HG03558 (cell line): ENCODE data around the gene POMGNT2.
"Not testable (repeated sequence)": the region's sequence is repeated elsewhere in the genome, so short reads cannot be mapped to it uniquely, and the experiment has no call there.

Source experiments
- ATAC-seq: cut with Tn5 transposase; IDR thresholded peaks from one replicate; pipeline ENCODE4 v1.9.1; 2021; ENCODE audit warnings: moderate number of reproducible peaks; ENCODE audit not compliant: unreplicated experiment; ENCODE audit errors: extremely low read depth

POMGNT2 gene

DNA sequence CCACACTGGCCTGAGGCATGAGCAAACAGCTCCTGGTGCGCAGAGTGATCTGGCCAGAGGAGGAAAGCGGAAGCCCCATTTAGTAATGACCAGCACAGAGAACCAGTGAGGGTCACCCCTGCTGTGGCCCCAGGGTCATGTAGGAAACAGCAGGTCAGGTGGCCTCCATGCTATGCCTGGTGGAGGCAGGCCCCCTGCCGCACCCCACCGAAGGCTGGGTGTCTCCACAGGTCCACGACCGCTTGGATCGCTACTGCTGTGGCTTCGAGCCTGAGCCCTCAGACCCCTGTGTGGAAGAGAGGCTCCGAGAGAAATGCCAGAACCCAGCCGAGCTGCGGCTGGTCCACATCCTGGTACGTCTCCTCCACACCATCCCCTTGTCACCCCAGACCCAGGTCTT, 52.6 kb downstream of the POMGNT2 start:
- ATAC-seq = no peak

DNA sequence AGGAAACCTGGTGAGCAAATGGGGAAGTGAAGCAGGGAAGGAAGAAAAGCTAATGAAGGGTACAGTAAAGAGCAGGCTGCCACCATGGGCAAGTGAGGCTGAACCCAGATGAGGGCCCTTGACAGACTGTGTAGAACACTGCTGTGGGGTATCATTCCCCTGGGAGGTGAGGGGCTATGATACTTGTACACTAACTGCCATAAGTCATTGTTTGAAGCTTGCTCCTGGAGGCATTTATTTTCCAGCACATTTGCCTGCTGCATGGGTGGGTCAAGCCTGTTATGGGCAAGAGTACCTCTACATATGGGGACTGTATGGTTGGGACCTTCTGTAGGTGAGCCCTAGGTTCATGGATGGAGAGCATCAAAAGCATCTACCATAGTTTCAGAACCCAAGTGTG, 57.4 kb downstream of the POMGNT2 start:
- ATAC-seq = no peak

DNA sequence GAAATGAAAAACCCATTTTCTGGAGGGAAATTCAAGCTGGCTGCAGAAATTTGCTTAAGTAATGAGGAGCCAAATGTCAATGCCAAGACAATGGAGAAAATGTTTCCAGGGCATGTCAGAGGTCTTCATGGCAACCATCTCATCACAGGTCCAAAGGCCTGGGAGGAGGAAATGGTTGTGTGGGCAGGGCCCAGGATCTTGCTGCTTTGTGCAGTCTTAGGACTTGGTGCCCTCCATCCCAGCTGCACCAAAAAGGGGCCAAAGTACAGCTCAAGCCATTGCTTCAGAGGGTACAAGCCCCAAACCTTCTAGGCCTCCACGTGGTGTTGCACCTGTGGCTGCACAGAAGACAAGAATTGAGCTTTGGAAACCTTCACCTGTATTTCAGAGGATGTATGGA, 59.3 kb downstream of the POMGNT2 start:
- ATAC-seq = no peak

DNA sequence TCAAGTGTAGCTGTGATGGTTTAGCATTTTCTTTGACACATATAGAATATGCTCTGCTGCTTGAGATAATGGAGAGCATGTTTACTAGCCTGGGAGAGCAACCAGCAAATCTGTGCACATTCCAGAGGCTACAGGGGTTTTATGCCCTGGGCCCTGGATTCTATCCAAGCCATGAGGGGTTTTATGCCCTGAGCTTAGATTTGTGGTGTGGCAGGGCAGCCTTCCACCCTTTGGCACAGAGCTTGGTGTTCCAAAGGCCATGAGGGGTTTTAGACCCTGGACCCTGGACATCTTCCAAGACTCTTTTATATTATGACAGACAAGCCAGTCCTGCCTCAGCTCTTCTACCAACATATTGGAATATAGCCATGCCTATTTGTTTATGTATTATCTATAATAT, 60.8 kb downstream of the POMGNT2 start:
- not testable (repeated sequence) for ATAC-seq

DNA sequence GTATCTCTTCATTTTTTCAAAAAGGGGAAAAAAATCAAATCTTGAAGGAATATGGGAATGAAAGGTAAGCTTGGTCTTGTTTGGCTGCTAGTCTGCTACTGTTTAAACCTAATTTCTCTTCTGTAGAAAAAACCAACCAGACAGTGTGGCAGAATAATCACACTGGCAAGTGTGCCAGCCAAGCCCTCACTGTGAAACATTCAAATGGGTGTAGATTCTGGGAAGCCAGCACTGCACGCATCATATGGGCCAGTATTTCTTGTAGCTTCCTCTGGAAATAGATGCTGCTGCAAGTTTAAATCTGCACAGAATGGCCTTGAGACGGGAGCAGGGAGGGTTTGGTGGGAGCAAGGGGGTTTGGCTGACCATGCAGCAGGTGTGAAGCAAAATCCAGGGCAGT, 62.1 kb downstream of the POMGNT2 start:
- no peak for ATAC-seq

DNA sequence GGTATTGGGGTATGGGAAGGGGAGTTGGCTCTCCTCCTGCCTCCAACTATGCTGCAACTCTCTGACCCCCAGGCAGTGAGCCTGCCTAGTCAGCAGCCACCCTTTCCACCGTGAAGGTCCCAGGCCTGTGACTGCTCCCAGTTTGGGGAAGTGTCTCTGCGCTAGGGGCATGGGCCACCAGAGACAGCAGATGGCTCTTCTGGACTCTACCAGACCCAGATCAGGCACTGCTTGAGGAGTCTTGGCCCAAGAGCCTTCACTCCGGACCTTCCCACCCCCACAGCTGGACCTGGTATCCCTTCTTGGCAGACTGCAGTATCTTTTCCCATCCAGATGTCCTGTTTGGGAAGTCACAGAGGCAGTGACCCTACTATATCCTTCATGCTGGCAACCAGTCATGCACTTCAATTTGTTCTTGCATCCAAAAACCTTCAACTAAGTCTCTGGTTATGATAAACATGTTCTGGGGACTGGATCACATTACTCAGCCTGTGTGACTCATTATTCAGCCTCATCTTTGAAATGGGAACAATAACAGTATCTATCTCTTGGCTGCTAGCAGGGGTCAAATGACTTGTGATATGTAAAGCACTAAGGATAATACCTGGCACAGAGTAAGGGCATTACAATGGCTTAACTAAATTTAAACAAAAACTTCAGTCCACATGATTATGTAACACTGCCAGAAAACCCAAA, 62.7 kb downstream of the POMGNT2 start:
- no peak for ATAC-seq

DNA sequence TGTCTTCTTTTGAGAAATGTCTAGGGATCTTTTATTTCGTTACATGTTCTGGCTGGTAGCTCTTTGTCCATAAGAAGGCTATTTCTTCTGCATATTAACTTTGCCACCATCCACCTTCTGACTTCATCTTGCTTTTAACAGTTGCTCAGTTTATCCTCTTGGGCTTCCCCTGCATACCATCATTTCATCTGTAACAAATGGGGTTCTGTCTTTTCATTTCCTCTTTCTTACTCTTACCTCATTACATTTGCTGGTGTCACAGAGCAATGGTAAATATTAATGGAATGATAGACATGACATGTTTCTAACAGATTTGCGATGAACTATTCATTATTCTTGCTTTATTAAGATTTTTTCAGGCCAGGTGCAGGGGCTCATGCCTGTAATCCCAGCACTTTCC, 64.4 kb downstream of the POMGNT2 start:
- no peak for ATAC-seq

DNA sequence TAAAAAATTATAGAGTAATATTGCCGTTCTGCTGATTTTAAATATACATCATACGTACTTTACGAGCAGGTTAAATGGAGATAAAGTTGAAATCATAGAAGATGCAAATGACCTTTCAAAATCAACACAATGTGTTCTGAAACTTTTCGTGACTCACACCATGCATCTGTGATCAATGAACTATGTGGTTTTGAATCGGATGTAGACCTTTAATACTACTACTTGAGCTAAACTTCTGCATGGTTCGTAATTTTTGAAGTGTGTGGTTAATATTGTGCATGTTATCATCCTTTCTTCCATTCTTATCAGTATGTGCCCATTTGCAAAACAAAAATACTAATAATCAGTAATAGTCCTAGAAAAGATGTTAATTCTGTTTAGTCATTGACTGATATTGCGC, 67.9 kb downstream of the POMGNT2 start:
- ATAC-seq = no peak

DNA sequence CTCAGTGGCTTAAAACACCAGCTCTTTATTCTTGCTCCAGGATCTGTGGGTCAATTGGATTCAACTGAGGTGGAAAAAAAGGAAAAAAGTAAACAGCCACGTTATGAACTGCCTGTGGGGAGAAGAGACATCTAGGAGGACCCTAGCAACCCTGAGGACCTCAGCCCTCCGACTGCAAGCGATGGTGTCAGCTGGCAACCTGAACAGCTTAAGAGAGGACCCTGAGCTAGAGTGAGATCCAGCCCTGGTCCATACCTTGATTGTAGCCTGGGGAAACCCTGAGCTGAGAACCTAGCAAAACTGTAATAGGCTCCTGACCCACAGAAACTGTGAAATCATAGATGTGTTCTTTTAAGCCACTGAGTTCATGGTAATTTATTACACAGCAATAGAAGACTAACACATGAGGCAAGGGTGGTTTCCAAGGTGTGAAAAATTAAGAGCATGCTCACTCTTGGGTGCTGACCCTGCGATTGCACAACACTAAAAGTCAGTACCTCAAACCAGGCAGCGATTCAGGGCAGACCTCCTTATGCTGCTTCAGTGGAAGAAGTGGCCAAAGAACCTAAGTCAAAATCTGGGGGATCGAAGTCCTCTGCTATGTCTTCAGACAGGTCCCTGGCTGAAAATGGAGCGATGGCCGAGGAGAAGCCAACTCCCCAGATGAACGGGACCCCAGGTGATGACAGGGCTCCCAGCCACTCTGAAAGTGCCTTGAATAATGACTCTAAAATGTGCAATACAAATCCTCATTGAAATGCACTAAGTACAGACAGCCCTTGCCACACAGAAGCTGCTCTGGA, 69.1 kb downstream of the POMGNT2 start:
- ATAC-seq = no peak

DNA sequence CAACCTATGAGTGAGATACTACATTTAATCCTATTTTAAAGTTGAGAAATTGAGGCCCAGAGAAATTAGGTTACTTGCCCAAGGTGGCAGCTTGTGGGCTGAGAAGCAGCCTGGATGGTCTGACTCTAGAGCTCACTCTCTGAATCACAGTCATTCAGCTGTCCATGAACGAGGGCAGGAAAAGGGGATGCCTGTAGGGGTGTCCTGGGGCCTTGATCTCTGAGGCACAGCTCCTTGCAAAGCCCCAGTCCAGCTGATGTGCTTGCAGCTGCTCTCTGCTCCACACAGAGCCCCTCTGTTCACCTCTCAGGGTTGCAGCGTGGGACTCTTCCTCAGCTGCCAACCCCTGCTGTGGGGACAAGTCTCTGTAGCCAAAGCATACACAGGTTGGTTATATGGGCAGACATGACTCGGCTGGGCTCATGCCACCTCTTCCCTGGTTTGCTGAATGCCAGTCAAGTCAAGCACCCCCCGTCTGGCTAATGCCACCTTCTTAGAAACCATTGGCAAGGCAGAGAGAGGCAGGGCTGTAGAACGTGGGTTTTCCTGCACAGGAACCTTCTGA, 70.0 kb downstream of the POMGNT2 start:
- ATAC-seq = no peak

DNA sequence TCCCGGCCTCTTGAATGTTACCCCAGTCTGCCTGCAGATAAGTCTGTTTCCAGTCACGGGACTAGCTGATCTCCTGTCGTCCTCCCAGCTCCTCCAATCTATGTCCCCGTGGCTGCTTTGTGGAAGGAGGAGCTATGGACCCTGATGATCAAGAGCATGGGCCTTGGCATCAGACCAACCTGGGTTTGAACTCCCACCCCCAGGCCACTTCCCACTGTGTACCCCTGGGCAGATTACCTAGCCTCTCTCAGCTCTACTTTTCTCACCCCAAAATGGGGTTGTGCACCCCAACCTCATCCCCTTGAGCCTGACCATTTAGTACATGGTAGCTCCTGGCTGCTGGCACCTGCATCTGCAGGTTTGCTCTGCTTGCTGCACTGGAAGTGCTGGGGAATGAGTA, 71.0 kb downstream of the POMGNT2 start:
- no peak for ATAC-seq

DNA sequence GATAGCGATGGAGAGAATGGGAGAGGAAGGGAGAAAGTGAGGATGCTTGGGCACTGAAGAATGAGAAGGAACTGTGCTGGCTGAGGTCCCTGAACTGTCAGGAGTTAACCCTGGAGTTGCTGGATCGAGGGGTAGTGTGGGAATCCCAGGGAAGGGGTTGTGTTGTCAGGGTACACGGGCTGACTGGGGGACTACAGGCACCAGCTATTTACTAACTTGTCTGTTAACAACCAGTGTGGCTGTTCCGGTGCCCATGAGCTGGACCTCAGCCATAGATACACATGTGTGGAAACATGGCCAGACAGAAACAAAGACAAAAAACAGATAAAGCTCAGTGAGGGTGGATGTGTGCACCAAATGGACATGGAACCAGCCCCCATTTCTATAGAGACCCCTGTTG, 71.7 kb downstream of the POMGNT2 start:
- no peak for ATAC-seq

DNA sequence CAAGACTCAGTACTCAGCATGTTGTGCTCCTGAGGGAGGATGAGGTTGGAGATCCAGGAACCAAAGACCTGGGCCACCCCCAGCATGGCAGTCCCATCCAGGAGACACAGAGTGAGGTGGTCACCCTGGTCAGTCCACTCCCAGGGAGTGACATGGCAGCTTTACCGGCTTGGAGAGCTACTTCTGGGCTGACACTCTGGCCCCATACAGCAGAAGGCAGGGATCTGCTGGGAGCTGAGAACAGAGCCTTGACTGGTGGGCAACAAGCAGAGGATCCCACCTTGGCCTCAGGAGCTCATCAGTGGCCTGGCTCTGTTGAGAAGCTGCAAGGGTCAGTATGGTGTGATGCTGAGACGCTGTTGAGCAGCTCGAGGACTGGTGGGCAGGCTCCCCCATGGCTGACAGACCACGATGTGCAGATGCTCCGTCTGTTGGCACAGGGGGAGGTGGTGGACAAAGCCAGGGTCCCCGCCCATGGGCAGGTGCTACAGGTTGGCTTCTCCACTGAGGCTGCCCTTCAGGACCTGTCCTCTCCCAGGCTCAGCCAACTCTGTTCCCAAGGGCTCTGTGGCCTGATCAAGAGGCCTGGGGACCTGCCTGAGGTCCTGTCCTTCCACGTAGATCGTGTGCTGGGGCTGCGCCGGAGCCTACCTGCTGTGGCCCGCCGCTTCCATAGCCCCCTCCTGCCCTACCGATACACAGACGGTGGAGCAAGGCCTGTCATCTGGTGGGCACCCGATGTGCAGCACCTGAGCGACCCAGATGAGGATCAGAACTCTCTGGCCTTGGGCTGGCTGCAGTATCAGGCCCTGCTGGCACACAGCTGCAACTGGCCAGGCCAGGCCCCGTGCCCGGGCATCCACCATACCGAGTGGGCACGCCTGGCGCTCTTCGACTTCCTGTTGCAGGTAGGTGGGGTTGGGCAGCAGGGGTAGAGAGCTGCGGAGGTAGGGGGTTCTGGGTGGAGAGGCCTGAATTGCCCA, 72.9 kb downstream of the POMGNT2 start:
- no peak for ATAC-seq

DNA sequence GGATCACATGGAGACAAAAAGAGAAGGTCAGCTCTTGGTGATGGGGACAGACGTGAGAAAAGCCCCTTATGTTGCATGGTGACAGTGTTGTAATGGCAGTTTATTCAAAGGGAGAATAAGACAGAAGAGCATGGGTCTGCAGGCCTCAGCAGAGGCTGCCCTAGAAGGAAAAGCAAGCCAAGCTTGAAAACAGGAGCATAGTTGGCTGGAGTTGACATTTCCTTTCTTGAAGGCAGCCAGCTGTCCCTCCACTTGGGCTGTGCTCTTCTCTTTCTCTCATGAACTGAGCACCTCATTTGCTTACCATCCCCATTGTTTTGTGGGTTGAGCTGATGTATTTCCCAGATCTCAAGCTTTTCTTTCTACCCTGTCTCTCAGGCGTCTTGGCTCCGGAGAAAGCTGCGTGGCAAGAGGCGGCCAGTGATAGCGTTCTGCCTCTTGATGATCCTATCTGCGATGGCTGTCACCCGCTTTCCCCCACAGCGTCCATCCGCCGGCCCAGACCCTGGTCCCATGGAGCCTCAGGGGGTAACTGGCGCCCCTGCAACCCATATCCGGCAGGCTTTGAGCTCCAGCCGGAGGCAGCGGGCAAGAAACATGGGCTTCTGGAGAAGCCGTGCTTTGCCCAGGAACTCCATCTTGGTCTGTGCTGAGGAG, 73.9 kb downstream of the POMGNT2 start:
- ATAC-seq = no peak

DNA sequence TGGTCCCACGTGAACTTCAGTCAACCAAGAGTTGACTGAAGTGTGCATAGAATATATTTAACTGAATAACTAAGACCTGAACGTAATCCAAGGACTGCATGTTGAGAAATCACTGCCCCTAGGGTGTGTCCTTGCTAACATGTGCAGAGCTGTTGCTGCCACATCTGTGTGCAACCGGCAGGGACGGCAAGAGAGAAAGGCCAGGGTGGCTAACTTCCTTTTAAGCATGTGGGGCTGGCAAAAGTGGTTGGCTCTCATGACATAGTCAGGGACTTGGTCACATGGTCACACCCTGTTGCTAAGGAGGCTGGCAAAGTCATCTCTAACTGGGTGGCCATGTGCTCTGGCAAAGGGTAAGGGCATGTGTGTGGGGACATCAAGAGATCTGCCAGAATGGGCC, 74.4 kb downstream of the POMGNT2 start:
- no peak for ATAC-seq

DNA sequence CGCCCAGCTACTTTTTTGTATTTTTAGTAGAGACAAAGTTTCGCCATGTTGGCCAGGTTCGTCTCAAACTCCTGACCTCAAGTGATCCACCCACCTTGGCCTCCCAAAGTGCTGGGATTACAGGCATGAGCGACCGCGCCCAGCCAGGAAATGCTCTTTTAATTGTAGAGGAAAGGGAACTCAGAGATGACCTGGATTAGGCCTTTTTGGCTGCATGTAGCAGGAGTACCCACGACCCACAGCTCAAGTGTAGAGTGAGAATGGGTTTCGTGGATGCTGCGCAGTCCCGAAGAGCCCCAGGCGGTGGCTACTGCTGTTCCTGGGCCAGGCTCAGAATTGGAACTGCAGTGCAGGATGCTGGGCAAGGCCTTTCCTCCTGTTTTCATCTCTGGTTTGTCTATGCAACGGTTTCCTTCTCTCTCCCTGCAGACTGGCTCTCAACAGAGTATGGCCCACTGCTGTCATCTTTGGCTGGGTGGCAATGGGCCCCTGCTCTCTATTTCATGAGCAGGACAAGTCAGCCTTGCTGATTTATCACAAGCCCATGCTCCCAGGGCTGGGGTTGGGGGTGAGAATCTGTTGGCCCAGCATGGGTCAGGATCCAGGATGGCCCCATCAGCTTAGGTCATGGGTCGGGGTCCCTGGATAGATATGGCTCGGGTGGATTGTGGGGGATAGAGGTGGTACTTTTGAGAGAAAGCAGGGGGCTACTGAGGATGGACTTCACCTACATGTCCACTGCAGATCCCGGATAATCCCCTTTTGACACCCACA, 75.5 kb downstream of the POMGNT2 start:
- ATAC-seq = no peak
